SW 1271 (cell line): ENCODE data around the gene WDR20.
"Not testable (repeated sequence)": the region's sequence is repeated elsewhere in the genome, so short reads cannot be mapped to it uniquely, and the experiment has no call there.

Experiments used
- DNase-seq, 2 experiments: peaks; one replicate each; lab custom pipeline; 2025; lab: John Stamatoyannopoulos, UW

WDR20 gene, protein sequence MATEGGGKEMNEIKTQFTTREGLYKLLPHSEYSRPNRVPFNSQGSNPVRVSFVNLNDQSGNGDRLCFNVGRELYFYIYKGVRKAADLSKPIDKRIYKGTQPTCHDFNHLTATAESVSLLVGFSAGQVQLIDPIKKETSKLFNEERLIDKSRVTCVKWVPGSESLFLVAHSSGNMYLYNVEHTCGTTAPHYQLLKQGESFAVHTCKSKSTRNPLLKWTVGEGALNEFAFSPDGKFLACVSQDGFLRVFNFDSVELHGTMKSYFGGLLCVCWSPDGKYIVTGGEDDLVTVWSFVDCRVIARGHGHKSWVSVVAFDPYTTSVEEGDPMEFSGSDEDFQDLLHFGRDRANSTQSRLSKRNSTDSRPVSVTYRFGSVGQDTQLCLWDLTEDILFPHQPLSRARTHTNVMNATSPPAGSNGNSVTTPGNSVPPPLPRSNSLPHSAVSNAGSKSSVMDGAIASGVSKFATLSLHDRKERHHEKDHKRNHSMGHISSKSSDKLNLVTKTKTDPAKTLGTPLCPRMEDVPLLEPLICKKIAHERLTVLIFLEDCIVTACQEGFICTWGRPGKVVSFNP

DNA sequence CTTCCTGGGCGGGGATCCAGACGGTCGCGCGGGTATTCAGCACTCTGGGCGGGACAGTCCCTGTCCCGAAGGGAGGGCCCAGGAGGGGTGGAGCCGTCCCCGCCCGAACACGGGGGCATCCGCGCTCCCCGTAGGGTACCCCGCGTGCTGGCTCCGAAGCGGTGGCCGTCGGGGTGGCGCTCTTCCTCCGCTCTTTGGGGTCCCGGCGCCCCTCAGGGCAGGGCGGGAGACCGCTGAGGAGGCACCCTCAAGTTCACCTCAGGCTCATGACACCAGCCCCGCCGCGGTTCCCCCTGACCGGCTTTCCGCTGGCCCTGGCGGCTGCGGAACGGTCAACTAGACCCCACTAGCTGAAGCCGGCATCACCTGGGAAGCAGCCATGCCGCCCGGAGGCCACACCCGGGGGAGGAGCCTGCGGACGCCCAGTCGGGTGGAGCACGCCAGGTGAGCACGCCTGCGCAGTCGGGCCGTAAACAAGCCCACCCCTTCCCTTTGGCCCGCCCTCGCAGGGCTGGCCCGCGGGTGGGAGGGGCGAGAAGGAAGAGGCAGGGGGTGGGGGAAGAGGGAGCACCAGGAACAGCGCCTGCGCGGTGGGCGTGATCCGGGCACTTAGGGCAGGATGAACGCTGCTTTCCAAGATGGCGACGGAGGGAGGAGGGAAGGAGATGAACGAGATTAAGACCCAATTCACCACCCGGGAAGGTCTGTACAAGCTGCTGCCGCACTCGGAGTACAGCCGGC lies at the start of gene WDR20:
WDR20 (plus strand) TSS at position 612 of the 741 bp plus-strand sequence; CDS start at position 639, 27 bp downstream.
- peak; percentile 86 to 96 for DNase-seq

DNA sequence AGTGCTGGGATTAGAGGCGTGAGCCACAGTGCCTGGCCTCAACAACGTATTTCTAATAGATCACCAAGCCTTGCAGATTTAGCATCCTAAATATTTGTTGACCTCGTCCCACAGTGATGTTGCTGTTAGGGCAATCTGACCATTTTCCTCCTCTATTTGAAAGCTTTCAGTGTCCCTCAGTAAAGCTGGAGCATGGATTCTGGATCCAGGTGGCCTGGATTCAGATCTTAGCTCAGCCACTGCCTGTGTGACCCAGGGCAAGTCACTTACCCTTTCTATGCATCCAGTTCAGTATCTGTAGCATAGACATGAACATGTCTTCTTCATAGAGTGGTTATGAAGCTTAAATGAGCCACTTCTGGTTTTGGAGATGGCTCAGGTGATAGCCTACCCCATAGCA lies 49.0 kb upstream of the WDR20 start:
- DNase-seq: no peak

DNA sequence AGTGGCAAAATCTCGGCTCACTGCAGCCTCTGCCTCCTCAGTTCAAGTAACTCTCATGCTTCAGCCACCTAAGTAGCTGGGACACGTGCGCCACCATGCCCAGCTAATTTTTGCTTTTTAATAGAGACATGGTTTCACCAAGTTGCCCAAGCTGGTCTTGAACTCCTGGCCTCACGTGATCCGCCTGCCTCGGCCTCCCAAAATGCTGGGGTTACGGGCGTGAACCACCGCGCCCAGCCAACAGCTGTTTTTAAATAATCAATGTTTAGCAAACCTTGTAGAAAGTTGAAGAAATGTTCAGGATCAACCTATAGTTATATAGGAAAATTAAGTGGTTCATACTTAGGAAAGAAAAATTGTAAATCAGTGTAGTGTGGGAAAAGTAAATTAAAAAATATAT lies 46.9 kb upstream of the WDR20 start:
- DNase-seq: no peak

DNA sequence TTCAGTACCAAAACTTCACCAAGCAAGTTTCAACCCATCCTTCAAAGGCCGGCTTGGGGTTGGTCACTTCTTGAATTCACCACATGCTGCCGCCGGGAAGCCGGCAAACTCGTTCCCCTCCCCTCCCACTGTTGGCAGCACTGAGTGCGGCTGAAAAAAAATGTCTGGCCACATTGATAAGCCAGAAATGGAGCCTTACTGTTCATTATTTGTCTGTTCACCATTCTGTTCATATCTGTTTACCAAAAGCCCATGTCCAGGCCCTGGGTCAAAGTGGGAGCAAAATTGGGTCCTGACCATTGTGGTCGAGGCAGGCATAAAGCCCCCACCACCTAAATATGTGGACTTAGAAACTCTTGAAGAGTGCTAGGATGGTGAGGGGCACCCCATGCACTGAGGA lies 45.6 kb upstream of the WDR20 start:
- no peak for DNase-seq

DNA sequence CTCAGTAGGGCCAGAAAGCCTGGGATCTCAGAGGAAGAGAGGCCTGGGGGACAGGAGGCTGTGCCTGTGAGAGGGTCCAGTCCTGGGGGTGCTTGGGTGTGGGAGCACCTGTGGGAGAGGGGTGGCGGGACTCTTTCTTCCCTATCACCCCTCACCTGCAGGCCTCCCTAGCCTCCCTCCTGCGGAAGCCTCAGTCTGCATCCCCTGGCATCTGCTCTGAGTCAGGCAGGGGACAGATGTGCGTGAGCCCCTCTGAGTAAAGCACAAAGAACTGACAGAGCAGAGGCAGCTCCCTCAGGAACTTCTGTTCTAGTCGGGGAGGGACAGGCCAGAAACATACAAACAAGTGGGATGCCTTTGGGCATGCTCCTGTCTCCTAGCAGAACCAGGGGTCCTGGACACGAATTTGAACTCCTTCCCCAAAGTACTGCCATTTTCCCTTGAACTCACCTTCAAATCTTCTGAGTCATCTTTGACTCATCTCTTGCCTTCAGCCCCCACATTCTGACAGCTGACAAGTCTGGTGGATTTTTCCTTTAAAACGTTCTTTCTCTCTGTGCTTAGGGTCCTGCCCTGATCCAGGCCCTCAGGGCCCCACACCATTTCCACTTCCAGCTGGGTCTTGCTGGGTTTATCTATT lies 44.3 kb upstream of the WDR20 start:
- no peak for DNase-seq

DNA sequence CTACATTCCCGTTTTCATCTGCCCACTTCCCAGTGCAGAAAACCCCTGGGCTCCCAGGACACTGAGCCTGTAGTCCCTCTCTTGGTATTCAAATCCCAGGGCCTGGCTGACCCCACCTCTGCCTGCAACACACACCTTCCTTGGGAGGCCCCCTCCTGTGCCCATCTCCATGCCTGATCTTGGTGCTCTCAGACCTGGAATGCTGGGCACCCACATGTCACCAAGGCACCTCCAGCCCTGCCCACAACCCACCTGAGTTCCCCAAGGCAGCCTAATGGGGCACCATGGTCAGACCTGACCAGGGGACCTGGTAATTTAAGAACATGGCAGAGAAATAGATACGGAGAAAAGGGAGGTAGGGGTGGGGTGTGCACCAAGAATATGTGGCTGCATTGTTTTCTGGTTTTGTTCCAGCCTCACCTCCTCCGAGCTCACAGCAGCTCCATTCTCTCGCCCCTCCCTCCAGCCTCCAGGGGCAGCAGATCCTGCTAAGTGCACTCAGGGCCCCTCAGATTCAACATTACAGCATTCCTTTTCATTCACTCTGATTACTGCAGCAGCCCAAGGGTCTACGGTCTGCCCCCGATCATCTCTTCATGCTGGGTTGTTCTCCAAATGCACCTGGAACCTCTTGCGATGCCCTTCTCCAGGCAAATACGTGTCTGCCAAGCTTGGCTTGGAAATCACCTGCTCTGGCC lies 43.7 kb upstream of the WDR20 start:
- no peak for DNase-seq

DNA sequence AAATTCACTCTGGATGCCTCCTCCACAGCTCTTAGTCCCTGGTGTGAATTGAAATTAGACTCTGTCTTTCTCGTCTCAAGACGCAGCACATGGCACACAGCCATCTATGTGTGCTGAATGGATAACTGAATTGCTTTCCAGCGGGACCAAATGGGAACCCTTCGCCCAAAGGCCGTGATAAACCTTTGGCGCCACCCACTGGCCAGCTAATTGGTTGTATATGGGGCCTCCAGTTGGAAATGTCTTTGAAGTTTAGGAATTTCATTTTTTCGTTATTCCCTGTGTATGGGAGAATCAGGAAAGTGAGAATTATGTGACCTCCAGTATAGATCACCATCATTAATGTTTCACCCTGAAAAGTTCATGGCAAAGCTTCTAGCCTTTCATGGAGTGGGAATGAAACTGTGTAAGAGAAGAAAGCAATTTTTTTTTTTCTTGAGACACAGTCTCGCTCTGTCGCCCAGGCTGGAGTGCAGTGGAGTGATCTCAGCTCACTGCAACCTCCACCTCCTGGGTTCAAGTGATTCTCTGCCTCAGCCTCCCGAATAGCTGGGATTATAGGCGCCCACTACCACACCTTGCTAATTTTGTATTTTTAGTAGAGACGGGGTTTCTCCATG lies 43.0 kb upstream of the WDR20 start:
- DNase-seq: peak in 1 of 2 experiments; percentile 49

DNA sequence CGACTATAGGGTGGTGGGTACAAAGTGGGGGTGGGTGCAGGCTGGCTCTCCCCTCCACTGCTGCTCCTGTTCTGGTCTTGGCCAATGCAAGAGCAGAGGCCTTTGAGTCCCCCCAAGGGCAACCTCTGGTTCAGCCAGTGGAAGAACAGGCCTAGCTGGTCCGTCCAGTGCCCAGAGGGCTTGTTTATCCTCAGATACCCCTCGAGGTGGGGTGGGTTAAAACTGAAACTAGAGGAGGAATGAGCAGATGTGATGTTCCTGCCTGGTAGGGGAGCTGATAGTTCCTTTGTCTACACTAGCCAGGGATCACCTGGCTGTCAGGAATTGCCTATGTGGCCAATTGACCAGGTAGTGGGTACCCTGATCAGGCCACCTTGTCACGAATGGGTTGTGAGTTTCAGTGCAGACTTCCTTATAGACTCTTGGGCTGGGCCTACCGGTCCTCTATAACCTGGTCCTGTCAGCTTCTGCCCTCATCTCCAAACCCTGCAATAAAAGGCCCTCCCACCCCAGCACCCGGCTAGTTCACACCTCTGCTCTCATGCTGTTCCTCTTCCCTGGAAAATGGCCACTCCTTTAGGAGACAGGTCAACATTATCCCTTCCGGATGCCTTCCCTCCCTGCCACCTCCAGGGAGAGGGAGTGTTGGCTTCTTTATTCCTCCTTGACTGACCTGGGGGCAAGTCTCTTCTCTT lies 42.1 kb upstream of the WDR20 start:
- no peak for DNase-seq

DNA sequence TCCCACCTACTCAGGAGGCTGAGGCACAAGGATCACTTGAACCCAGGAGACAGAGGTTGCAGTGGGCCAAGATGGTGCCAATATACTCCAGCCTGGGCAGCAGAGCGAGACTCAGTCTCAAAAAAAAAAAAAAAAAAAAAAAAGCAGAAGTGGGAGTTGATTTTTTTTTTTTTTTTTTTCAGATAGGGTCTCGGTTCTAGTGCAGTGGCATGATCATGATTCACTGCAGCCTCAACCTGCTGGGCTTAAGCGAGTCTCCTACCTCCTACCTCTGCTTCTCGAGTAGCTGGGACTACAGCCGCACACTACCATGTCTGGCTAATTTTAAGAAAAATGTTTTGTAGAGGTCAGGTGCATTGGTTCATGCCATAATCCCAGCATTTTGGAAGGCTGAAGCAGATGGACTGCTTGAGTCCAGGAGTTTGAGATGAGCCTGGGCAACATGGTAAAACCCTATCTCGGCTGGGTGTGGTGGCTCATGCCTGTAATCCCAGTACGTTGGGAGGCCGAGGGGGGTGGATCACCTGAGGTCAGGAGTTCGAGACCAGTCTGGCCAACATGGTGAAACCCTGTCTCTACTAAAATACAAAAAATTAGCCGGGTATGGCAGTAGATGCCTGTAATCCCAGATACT lies 36.5 kb upstream of the WDR20 start:
- no peak for DNase-seq

DNA sequence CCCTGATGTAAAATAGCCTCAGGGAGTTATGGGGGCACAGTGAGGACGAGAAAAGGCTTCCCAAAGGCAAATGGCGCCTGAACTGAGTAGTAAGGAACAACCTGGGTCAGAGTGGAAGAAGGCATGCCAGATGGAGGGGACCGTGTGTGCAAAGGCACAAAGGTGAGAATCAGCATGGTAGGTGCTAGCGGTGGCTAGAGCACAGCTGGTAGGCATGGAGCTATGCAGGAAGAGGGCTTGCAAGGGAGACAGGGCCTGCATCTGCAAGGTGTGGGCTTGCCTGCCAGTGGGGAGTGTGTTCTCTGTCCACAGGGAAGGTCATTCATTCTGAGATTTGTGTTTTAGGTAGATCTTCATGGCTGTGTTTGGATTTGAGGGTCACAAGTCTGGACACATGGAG lies 34.3 kb upstream of the WDR20 start:
- no peak for DNase-seq

DNA sequence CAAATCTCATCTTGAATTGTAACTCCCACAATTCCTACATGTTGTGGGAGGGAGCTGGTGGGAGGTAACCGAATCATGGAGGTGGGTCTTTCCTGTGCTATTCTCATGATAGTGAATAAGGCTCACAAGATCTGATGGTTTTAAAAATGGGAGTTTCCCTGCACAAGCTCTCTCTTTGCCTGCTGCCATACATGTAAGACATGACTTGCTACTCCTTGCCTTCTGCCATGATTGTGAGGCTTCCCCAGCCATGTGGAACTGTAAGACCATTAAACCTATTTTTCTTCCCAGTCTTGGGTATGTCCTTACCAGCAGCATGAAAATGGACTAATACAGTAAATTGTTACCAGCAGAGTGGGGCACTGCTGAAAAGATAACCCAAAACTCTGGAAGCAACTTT lies 30.4 kb upstream of the WDR20 start:
- DNase-seq: not testable (repeated sequence)

DNA sequence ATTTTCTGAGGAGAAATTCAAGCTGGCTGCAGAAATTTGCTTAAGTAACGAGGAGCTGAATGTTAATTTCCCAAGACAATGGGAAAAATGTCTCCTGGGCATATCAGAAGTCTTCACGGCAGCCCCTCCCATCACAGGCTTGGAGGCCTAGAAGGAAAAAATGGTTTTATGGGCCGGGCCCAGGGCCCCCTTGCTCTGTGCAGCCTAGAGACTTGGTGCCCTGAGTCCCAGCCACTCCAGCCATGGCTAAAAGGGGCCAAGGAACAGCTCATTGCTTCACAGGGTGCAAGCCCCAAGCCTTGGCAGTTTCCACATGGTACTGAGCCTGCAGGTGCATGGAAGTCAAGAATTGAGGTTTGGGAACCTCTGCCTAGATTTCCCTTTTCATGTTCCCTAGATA lies 28.6 kb upstream of the WDR20 start:
- no peak for DNase-seq

DNA sequence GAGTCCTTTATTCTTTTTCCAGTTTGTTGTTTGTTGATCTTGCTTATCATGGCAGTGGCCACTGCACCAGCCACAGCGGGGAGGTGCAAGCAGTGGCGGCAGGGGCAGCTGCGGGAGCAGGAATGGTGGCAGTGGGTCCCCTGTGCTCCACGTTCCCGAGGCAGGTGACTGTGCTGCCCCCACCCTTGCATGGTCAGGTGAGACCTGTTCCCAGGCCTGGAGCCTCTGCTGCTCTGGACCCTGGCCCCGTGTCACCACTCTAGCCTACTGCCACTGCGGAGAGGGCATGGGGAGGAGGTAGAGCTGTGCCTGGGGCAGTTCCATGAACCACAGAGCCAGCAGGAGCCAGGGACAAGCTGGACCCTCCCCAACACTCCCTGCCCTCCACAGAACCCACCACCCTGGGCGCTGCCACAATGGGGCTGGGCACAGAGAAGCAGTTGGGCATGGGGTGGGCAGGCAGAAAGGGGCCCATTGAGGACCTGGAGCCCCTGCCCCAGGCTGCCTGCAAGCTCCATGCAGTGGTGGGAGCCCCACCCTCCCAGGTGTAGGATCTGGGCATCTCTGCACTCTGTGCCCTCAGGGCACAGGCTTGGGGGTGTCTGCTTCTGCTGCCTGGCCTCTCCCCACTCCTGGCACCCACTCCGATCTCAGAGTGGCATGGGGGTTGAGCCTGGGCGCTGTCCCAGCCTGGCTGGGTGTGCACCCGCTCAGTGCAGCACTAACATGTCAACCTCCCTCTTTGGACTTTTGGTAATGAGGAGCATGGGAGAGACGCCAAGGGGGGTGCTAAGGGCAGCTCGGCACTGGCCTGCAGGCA lies 23.1 kb upstream of the WDR20 start:
- DNase-seq: no peak

DNA sequence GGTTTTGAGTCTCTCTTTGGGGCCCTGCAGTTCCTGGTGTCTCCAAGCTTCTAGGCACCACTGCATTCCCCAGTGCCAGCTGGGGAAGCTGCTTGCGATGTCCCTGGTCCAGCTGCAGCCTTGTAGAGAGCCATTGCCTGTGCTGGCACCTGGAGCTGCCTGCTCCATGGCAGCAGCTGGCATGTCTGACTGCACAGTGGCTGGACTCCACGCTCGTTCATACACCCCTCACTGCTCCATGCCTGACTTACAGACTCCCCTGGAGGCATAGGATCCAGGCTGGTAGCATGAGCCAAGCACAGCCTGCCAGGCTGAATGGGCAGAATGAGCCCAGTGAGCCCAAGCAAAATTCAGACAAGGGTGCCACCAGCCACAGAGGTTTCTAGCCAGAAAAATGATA lies 21.8 kb upstream of the WDR20 start:
- DNase-seq: no peak

DNA sequence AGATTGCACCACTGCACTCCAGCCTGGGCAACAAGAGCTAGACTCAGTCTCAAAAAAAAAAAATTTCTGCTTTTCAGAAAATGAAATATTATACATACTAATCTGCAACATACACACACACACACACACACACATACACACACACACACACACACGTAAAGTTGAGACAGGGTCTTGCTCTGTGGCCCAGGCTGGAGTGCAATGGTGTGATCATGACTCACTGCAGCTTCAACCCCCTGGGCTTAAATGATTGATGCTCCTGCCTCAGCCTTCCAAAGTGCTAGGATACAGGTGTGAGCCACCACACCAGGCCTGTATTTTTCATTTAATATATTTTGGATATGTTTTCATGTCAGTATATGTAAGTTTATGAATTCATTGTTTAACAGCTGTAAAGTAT lies 18.8 kb upstream of the WDR20 start:
- DNase-seq: no peak

DNA sequence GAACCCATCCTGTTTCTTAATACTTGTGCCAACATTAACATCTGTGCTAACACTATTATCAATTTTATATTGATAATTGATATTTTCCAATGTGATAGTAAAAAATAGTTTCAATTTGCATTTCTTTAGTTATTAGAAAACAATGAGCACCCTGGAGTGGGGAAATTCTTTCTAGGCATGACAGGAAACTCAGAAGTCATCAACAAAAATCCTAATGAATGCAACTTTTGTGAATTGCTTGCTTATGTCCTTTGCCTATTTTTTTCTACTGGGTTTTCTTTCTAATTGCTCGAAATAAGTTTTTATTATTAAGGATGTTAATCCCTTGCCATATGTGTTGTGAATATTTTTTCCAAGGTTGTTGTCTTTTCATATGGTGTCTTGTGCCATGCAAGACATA lies 18.1 kb upstream of the WDR20 start:
- DNase-seq: no peak

DNA sequence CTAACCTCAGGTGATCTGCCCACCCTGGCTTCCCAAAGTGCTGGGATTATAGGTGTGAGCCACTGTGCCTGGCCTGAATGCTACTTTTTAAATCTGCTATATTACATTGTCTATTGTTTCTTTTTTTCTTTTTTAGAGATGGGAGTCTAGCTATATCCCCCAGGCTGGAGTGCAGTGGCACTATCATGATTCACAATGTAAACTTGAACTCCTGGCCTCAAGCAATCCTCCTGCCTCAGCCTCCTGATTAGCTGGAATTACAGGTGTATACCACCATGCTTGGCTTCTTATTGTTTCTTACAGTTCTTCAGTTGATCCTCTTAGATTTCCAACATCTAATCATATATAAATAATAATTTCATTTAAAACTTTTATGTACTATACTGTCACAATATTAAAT lies 15.3 kb upstream of the WDR20 start:
- DNase-seq: no peak

DNA sequence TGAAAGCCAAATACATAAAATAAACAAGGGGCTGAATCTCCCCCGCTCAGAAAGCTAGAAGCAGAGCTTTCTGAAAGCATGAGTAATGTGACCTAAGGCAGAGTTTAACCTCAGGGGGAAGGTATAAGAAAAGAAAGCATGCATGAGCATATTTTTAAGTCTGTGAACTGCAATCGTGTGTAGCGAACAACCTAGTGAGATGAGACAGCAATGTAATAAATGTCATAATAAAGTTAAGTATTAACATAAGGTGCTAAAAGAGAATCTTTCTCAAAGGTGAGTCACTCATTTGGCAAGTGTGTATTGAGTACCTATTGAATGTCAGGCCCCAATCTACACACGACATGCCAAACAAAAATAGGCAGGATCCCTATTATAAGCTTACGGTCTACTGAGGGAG lies 14.2 kb upstream of the WDR20 start:
- no peak for DNase-seq

DNA sequence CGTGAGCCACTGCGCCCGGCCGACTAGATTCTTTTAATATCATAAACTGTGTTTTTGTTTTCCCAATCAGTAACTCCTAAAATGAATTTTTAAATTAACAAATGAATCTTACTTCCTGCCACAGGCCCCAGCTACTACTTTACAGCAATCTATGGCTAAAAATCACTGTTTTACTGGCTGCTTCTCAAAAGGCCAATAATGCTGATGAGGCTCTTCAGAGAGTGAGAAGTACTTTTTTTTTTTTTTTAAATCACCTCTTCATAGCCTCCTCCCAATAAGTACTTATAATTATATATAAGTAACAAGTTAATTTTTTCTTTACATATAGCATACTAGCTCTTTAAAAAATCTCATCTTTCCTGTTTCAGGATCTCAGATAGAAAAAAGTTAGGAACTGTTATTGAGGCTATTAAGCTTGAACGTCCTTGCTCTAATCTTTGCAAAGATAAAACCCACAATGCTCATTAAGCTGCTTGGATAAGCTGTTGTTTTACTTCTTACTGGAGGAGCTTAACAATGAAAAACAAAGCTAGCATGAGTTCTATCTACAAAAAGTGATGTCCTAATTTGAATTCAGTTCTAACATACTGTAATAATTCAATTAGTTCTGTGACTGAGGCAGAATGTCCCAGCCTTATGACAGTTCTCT lies 12.8 kb upstream of the WDR20 start:
- no peak for DNase-seq
